Measurements from ENCODE around the gene LY6G6C.

The LY6G6C gene, protein sequence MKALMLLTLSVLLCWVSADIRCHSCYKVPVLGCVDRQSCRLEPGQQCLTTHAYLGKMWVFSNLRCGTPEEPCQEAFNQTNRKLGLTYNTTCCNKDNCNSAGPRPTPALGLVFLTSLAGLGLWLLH

DNA sequence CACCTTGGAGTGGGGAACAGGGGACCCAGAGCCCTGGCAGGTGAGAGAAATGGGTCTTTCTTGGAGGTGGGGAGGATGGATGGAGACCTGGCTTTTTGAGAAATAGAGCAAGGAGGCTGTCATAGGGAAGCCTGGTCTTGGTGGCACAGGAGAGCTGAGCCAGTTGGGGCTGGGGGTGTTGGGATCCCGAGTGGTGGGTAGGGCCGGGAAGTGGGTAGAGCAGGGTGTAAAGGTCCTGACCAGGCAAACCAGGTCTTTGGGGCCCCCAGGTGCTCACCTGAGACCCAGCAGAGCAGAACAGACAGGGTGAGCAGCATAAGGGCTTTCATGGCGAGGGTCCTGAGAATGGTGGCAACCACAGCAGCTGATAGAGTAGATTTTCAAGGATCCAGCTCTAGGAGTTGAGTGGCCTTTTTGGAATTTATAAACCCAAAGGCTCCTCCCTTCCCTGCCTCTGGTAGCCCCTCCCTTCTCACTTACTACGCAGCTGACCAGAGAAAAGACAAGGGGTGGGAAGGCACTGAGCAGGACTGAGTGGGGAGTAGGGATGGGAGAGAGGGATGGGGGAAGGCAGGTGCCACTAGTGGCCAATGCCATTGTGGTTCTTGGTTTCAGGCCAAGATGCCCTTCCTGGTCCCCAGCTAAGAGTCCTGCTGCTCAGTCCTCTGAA, at the start of gene LY6G6C:
LY6G6C (minus strand) TSS at position 396 of the 670 bp plus-strand sequence; CDS start at position 329, 67 bp downstream.
- no peak for DNase-seq (ENCODE audit: low spot score in 2 of 2)
- H3K4me3 Mint-ChIP-seq: no peak within 1 kb of the TSS
- H3K27ac Mint-ChIP-seq: peak within 1 kb of the TSS; percentile 4
- H3K4me1 Mint-ChIP-seq: peaks cover 16% of the 10 kb centered on the region
- ATAC-seq (ENCODE audit: low read depth): no peak
- H3K36me3 Mint-ChIP-seq: peaks cover 9% of the 10 kb centered on the region
- H3K9me3 Mint-ChIP-seq: no peaks in the 10 kb centered on the region
- H3K27me3 Mint-ChIP-seq: no peaks in the 10 kb centered on the region

DNA sequence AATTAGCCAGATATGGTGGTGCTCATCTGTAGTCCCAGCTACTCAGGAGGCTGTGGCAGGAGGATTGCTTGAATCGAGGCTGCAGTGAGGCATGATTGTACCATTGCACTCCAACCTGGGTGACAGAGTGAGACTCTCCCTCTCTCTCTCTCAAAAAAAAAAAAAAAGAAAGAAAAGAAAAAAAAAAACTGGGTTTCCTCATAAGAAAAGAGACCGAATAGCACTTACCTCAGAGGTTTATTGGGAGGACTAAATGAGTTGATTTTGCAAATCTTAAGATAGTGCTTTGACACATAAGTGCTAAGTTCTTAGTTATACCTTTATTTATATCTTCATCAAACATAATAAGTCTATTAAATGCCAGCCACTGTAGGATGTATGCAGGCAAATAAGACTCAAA, 49.3 kb upstream of the LY6G6C start:
- Mint-ChIP-seq H3K4me1 (peaks cover 14% of the 10 kb centered on the region), H3K36me3 (no peaks in the 10 kb centered on the region), H3K9me3 (no peaks in the 10 kb centered on the region), H3K4me3 (no peak overlapping the region), H3K27ac (no peak overlapping the region), H3K27me3 (no peaks in the 10 kb centered on the region)
- ATAC-seq (ENCODE audit: low read depth) (no peak), DNase-seq (ENCODE audit: low spot score in 2 of 2) (no peak)

DNA sequence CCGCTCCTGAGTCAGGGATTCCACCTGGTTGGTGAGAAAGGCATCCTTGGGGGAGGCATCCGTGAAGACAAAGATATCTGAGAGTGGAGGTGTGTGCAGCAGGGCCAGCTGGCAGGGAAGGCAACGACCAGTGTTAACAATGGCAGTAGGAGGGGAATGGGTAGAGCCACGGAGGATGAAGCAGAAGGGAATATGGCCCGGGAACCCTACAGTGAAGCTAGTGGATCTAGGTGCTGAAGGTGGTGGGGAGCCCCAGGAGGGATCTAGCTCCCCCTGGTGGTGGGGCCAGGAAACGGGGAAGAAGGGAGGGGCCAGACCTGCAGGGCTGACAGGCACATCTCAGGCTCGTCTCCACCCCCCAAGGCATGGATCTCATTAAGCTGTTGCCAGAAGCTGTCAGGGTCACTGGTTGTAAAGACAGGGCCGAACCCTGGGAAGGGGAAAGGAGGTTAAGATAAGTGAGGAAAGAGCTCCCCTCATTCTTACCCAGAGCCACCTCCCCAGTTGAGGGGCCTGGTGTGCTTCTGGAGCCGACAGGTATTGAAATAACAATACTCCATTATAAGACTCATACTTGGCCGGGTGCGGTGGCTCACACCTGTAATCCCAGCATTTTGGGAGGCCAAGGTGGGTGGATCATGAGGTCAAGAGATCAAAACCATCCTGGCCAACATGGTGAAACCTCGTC, 48.3 kb upstream of the LY6G6C start:
- peak; percentile 99 for ATAC-seq (ENCODE audit: low read depth)
- Mint-ChIP-seq H3K9me3 (no peaks in the 10 kb centered on the region), H3K27ac (no peak overlapping the region), H3K4me3 (no peak overlapping the region), H3K36me3 (peaks cover 2% of the 10 kb centered on the region), H3K27me3 (no peaks in the 10 kb centered on the region), H3K4me1 (peaks cover 9% of the 10 kb centered on the region)
- peak; percentile 87 to 90 for DNase-seq (ENCODE audit: low spot score in 2 of 2)

DNA sequence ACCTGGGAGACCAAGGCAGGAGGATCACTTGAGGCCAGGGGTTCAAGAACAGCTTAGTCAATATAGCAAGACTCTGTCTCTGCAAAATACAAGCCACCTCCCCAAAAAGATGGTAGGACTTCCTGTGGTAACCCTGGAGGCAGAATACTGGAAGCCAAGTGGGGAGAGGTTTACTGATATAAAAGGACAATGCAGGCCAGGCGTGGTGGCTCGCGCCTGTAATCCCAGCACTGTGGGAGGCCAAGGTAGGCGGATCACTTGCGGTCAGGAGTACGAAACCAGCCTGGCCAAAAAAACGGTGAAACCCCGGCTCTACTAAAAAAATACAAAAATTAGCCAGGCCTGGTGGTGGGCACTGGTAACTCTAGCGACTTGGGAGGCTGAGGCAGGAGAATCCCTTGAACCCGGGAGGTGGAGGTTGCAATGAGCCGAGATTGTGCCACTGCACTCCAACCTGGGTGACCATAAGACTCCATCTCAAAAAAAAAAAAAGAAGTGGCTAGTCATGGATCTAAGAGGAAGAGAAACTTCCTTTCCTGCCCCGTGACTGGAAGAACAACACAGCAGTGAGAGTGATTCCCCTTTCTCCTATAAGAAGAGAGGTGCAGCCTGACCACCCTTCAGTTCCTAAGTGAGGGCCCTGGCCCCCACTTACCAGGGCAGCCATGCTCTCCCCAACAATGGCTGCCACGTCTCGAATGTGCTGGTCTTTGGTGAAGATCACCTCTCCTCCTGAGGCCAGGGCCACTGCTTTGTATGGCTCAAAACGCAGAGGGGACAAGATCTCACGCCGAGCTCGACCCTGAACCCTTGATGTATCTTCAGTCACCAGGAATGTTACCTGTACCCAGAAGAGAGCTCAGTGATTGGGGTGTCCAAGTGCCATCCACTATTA, 47.1 kb upstream of the LY6G6C start:
- no peaks in the 10 kb centered on the region for H3K27me3 Mint-ChIP-seq
- H3K27ac Mint-ChIP-seq: no peak overlapping the region
- peaks cover 4% of the 10 kb centered on the region for H3K36me3 Mint-ChIP-seq
- ATAC-seq (ENCODE audit: low read depth): no peak
- H3K4me3 Mint-ChIP-seq: no peak overlapping the region
- no peak for DNase-seq (ENCODE audit: low spot score in 2 of 2)
- no peaks in the 10 kb centered on the region for H3K9me3 Mint-ChIP-seq
- peaks cover 11% of the 10 kb centered on the region for H3K4me1 Mint-ChIP-seq

GRCh38 chr6:31767096-31767645, 45.6 kb upstream of the LY6G6C start:
- Mint-ChIP-seq H3K36me3 (peaks cover 9% of the 10 kb centered on the region), H3K27me3 (no peaks in the 10 kb centered on the region), H3K9me3 (no peaks in the 10 kb centered on the region), H3K4me3 (no peak overlapping the region), H3K4me1 (peaks cover 10% of the 10 kb centered on the region), H3K27ac (no peak overlapping the region)
- DNase-seq (ENCODE audit: low spot score in 2 of 2) (no peak), ATAC-seq (ENCODE audit: low read depth) (no peak)

- DNase-seq (ENCODE audit: low spot score in 2 of 2) (no peak), ATAC-seq (ENCODE audit: low read depth) (no peak)
- Mint-ChIP-seq H3K27ac (no peak overlapping the region), H3K36me3 (peaks cover 13% of the 10 kb centered on the region), H3K4me3 (no peak overlapping the region), H3K9me3 (no peaks in the 10 kb centered on the region), H3K27me3 (no peaks in the 10 kb centered on the region), H3K4me1 (peaks cover 10% of the 10 kb centered on the region)
Measured at GRCh38 chr6:31765910-31766794, 44.6 kb upstream of the LY6G6C start.

GRCh38 chr6:31765559-31765909, 44.0 kb upstream of the LY6G6C start:
- Mint-ChIP-seq H3K27me3 (no peaks in the 10 kb centered on the region), H3K4me1 (peaks cover 10% of the 10 kb centered on the region), H3K36me3 (peaks cover 17% of the 10 kb centered on the region), H3K4me3 (no peak overlapping the region), H3K27ac (no peak overlapping the region), H3K9me3 (no peaks in the 10 kb centered on the region)
- DNase-seq (ENCODE audit: low spot score in 2 of 2): no peak
- ATAC-seq (ENCODE audit: low read depth): no peak

DNA sequence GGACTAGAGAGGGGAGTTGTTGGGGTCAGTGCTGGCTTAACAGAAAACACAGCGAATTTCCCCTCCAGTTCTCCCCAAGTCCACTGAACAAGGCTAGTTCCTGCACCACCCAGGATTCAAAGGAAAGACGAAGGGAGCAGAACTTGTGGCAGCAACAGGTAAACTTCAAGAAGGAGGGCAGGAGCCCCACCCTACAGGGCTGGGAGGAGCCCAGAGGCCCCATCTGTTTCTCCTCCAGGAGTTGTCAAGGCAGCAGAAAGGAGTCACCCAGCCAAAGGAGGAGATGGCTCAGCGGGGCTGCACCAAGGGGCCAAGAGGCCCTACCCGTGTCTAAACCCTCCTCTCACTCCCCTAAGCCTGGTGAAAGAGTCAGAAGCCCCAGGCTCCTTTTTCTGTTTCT, 42.7 kb upstream of the LY6G6C start:
- Mint-ChIP-seq H3K4me3 (no peak overlapping the region), H3K36me3 (peaks cover 22% of the 10 kb centered on the region), H3K4me1 (peaks cover 4% of the 10 kb centered on the region), H3K27me3 (no peaks in the 10 kb centered on the region), H3K27ac (no peak overlapping the region), H3K9me3 (no peaks in the 10 kb centered on the region)
- ATAC-seq (ENCODE audit: low read depth) (no peak), DNase-seq (ENCODE audit: low spot score in 2 of 2) (no peak)

- Mint-ChIP-seq H3K27me3 (no peaks in the 10 kb centered on the region), H3K4me3 (no peak overlapping the region), H3K27ac (peak overlapping the region; percentile 1), H3K4me1 (peaks cover 4% of the 10 kb centered on the region), H3K36me3 (peaks cover 22% of the 10 kb centered on the region), H3K9me3 (no peaks in the 10 kb centered on the region)
- DNase-seq (ENCODE audit: low spot score in 2 of 2) (no peak), ATAC-seq (ENCODE audit: low read depth) (no peak)
Measured at GRCh38 chr6:31763619-31763940, 42.0 kb upstream of the LY6G6C start.

DNA sequence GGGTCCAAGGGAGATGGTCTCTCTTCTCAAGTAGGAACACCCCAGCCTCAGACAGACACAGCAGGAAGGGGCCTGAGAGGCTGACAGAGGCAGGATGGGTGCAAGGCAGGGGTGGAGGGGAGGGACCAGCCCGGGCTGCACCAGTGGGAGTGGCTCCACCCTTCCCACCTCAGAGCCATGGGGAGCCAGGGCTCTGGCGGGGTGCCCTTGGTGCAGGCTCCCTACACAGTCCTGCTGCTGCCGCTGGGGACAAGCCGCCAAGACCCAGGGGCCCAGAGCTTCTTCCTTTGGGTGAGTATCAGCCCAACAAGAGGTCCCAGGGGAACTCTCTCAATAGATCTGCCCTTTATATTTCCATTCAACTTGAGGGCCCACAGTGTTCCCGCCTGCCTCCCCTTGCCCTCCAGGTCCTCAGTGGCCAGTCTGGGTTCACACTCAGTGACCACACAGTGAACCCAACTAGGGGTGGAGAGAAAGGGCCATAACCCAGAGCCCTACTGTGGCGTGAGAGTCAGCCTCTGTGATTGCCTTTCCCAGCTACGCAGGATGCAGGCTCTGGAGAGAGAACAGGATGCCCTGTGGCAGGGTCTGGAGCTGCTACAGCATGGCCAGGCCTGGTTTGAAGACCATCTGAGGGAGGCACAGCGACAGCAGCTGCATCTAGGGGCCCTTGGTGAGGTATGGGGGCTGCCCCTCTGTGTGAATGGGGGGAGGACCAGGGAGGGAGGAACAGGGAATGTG, 41.5 kb upstream of the LY6G6C start:
- Mint-ChIP-seq H3K4me1 (peaks cover 4% of the 10 kb centered on the region), H3K27me3 (no peaks in the 10 kb centered on the region), H3K4me3 (no peak overlapping the region), H3K27ac (peak overlapping the region; percentile 1), H3K36me3 (peaks cover 22% of the 10 kb centered on the region), H3K9me3 (no peaks in the 10 kb centered on the region)
- no peak for ATAC-seq (ENCODE audit: low read depth)
- DNase-seq (ENCODE audit: low spot score in 2 of 2): no peak

DNA sequence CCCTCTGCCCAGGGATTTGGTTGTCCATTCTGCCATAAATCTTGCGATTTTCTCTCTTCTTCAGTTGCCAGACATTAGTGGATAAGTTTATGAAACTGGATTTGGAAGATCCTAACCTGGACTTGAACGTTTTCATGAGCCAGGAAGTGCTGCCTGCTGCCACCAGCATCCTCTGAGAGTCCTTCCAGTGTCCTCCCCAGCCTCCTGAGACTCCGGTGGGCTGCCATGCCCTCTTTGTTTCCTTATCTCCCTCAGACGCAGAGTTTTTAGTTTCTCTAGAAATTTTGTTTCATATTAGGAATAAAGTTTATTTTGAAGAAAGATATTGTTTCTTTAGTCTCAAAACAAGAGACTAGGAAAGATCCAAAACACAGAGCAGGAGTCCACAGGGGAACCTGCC, 40.8 kb upstream of the LY6G6C start, which contains the start of gene SAPCD1:
SAPCD1 (plus strand) TSS at position 301 of the 400 bp plus-strand sequence. CDS start 399 bp downstream, outside the sequence.
- Mint-ChIP-seq H3K36me3 (peaks cover 22% of the 10 kb centered on the region), H3K27me3 (no peaks in the 10 kb centered on the region), H3K4me1 (peaks cover 4% of the 10 kb centered on the region), H3K9me3 (no peaks in the 10 kb centered on the region), H3K27ac (peak within 1 kb of the TSS; percentile 1), H3K4me3 (no peak within 1 kb of the TSS)
- DNase-seq (ENCODE audit: low spot score in 2 of 2) (no peak), ATAC-seq (ENCODE audit: low read depth) (no peak)

DNA sequence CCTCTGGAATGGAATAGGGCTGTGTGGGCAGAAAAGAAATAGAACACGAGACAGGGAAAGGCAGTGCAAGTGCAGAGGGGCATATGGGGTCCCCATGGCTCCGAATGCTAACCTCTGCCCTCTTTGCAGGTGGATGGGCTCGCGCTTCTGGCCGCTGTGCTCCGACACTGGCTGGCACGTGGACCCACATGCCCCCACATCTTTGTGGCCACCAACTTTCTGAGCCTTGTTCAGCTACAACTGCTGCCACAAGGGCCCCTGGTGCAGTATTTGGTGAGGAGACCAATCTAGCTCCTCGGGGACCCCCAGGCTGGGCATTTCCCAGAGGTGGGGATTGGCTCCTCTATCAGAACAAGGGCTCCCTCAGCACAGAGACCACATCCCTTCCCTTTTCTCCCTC, 39.8 kb upstream of the LY6G6C start:
- Mint-ChIP-seq H3K9me3 (no peaks in the 10 kb centered on the region), H3K27ac (no peak overlapping the region), H3K36me3 (peaks cover 22% of the 10 kb centered on the region), H3K27me3 (no peaks in the 10 kb centered on the region), H3K4me3 (no peak overlapping the region), H3K4me1 (peaks cover 4% of the 10 kb centered on the region)
- ATAC-seq (ENCODE audit: low read depth) (no peak), DNase-seq (ENCODE audit: low spot score in 2 of 2) (no peak)

Data from memory B cell (primary cell).